GM19328 (cell line): ENCODE data around the gene CLASP2.

ENCODE experiments used
- ATAC-seq: cut with Tn5 transposase; IDR thresholded peaks from one replicate; pipeline ENCODE4 v1.9.1; 2021; ENCODE audit warnings: mild to moderate bottlenecking, moderate library complexity; ENCODE audit not compliant: unreplicated experiment

The CLASP2 gene

GRCh38 chr3:33639889-33640288 is 78.2 kb downstream of the CLASP2 start:
- no peak for ATAC-seq

- no peak for ATAC-seq
These were observed 80.6 kb downstream of the CLASP2 start for GRCh38 chr3:33637482-33637881.

GRCh38 chr3:33636125-33636850 is 81.8 kb downstream of the CLASP2 start:
- no peak for ATAC-seq

GRCh38 chr3:33634262-33634661 is 83.8 kb downstream of the CLASP2 start:
- ATAC-seq, result no peak

- ATAC-seq, result no peak
These were observed 88.8 kb downstream of the CLASP2 start for GRCh38 chr3:33629219-33629618.

GRCh38 chr3:33624756-33625155 is 93.3 kb downstream of the CLASP2 start:
- no peak for ATAC-seq

GRCh38 chr3:33613041-33613440 is 105.0 kb downstream of the CLASP2 start:
- ATAC-seq, result no peak

GRCh38 chr3:33612607-33613006 is 105.4 kb downstream of the CLASP2 start:
- no peak for ATAC-seq

- ATAC-seq, result no peak
These were observed 115.2 kb downstream of the CLASP2 start for GRCh38 chr3:33602829-33603228.

- ATAC-seq, result no peak
These were observed 120.8 kb downstream of the CLASP2 start for GRCh38 chr3:33597257-33597689.

- no peak for ATAC-seq
These were observed 125.1 kb downstream of the CLASP2 start for GRCh38 chr3:33592999-33593398.

- ATAC-seq, result no peak
These were observed 127.5 kb downstream of the CLASP2 start for GRCh38 chr3:33590541-33590940.

- no peak for ATAC-seq
These were observed 131.7 kb downstream of the CLASP2 start for GRCh38 chr3:33586402-33586801.

GRCh38 chr3:33582234-33582633 is 135.8 kb downstream of the CLASP2 start:
- no peak for ATAC-seq

- no peak for ATAC-seq
These were observed 136.4 kb downstream of the CLASP2 start for GRCh38 chr3:33581666-33582065.

GRCh38 chr3:33579840-33580239 is 138.2 kb downstream of the CLASP2 start:
- ATAC-seq, result no peak

- no peak for ATAC-seq
These were observed 138.9 kb downstream of the CLASP2 start for GRCh38 chr3:33579178-33579510.

GRCh38 chr3:33578325-33579177 is 139.5 kb downstream of the CLASP2 start:
- ATAC-seq, result no peak

- ATAC-seq, result no peak
These were observed 140.5 kb downstream of the CLASP2 start for GRCh38 chr3:33577588-33577987.

GRCh38 chr3:33577173-33577572 is 140.9 kb downstream of the CLASP2 start:
- no peak for ATAC-seq

GRCh38 chr3:33575311-33575710 is 142.7 kb downstream of the CLASP2 start:
- no peak for ATAC-seq

GRCh38 chr3:33557829-33558228 is 160.2 kb downstream of the CLASP2 start:
- no peak for ATAC-seq
